ENCODE measurements around the gene NUP62.
A peak's percentile ranks its signal among the peaks of the same experiment; 100 is the strongest.

Gene NUP62

GRCh38 chr19:49916839-49917733 is 12.2 kb downstream of the NUP62 start:
- DNase-seq (ENCODE audit: insufficient read length, low spot score) = no peak
- TF ChIP-seq TAF1 (IDR thresholded peaks at IDR 0.05; ENCODE audit: low read depth, low read length) (no peak), POLR2A (IDR thresholded peaks at IDR 0.05; ENCODE audit: low read depth, low read length) (peak; percentile 23; the same call in 1 of the 2 replicates), PAX5 (IDR thresholded peaks at IDR 0.05; ENCODE audit: insufficient read depth, low read length, severe bottlenecking) (no peak), POU2F2 (IDR thresholded peaks at IDR 0.05; ENCODE audit: low read depth, low read length) (no peak), POLR2AphosphoS5 (IDR thresholded peaks at IDR 0.05; ENCODE audit: low read depth, low read length) (no peak), SPI1 (IDR thresholded peaks at IDR 0.05; ENCODE audit: low read depth, low read length) (peak; percentile 88)
- FAIRE-seq = no peak

DNA sequence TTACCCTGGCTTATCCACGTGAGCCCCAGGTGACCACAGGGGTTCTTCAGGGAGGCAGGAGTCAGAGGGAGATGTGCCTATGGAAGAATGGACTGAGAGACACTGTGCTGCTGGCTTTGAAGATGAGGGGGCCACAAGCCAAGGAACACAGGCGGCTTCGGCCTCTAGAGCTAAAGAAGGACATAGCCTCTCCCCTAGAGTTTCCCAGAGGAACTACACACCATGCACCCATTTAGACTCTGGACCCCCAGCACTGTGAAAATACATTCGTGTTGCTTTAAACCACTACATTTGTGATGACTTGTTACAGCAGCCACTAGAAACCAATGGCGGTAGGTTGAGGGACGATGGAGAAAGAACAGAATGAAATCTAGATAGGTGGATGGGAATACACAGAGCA is 14.0 kb downstream of the NUP62 start:
- DNase-seq (ENCODE audit: insufficient read length, low spot score) (no peak), FAIRE-seq (no peak)
- TF ChIP-seq SPI1 (IDR thresholded peaks at IDR 0.05; ENCODE audit: low read depth, low read length) = no peak
- no peak for TF ChIP-seq POU2F2 (IDR thresholded peaks at IDR 0.05; ENCODE audit: low read depth, low read length)
- TF ChIP-seq TAF1 (IDR thresholded peaks at IDR 0.05; ENCODE audit: low read depth, low read length) = no peak
- TF ChIP-seq PAX5 (IDR thresholded peaks at IDR 0.05; ENCODE audit: insufficient read depth, low read length, severe bottlenecking) = no peak
- no peak; the same call in 1 of the 2 replicates for TF ChIP-seq POLR2AphosphoS5 (IDR thresholded peaks at IDR 0.05; ENCODE audit: low read depth, low read length)
- no peak for TF ChIP-seq POLR2A (IDR thresholded peaks at IDR 0.05; ENCODE audit: low read depth, low read length)

DNA sequence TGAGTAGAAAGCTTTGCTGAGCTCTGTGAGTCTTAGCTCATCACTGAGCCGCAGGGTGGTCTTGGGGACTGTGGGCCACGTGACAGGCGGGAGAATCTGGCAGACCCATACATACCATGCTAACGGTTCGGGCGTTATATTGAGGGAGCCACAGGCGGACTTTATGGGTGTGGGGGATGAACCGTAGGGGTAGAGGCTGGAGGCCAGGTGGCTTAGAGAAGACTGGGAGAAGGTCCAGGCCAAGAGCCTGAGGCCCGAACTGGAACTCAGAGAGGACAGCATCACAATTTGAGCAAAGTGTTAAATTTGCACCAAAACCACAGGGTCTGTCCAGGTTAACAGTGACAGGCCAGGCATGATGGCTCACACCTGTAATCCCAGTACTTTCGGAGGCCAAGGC is 15.6 kb downstream of the NUP62 start:
- no peak for TF ChIP-seq SPI1 (IDR thresholded peaks at IDR 0.05; ENCODE audit: low read depth, low read length)
- TF ChIP-seq POLR2AphosphoS5 (IDR thresholded peaks at IDR 0.05; ENCODE audit: low read depth, low read length) = no peak
- TF ChIP-seq PAX5 (IDR thresholded peaks at IDR 0.05; ENCODE audit: insufficient read depth, low read length, severe bottlenecking) = no peak
- TF ChIP-seq TAF1 (IDR thresholded peaks at IDR 0.05; ENCODE audit: low read depth, low read length) = no peak
- no peak for TF ChIP-seq POLR2A (IDR thresholded peaks at IDR 0.05; ENCODE audit: low read depth, low read length)
- TF ChIP-seq POU2F2 (IDR thresholded peaks at IDR 0.05; ENCODE audit: low read depth, low read length) = no peak
- FAIRE-seq (no peak), DNase-seq (ENCODE audit: insufficient read length, low spot score) (no peak)

DNA sequence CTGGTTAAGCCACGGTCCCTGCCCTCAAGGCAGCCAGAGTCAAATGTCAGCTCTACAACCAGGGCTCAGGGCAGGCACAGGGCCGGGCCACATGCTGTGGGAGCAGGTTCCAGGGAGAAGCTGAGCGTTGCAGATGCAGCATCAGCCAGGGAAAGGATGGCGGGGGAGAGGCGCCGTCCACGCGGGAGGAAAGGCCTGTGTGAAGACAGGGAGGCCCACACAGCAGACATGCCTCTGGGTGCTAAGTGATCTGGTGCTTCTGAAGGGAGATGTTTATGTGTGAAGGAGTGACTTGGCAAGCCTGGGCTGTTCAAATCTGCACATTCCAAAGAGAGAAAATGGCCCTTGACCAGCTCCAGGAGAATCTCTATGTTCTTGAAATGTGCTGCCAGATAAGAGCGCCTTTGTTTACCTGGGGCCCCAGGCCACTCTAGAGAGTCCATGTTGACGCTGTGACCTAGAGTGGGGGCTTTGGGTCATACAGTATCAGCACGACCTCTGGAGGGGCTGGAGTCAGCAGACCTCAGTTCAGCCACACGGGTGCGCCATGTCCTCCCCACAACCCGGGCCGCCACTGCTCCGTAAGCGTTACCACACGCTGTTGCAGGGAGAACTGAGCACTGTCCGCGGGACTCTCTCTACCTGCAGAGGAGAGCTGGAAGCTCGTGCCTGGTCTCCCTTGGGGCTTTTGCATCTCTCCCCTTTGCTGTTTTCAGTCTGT is 16.2 kb downstream of the NUP62 start:
- FAIRE-seq (no peak), DNase-seq (ENCODE audit: insufficient read length, low spot score) (no peak)
- TF ChIP-seq POLR2AphosphoS5 (IDR thresholded peaks at IDR 0.05; ENCODE audit: low read depth, low read length) = no peak
- TF ChIP-seq SPI1 (IDR thresholded peaks at IDR 0.05; ENCODE audit: low read depth, low read length) = no peak
- TF ChIP-seq PAX5 (IDR thresholded peaks at IDR 0.05; ENCODE audit: insufficient read depth, low read length, severe bottlenecking) = no peak
- no peak for TF ChIP-seq POU2F2 (IDR thresholded peaks at IDR 0.05; ENCODE audit: low read depth, low read length)
- TF ChIP-seq TAF1 (IDR thresholded peaks at IDR 0.05; ENCODE audit: low read depth, low read length) = no peak
- no peak for TF ChIP-seq POLR2A (IDR thresholded peaks at IDR 0.05; ENCODE audit: low read depth, low read length)

- FAIRE-seq (peak; percentile 85), DNase-seq (ENCODE audit: insufficient read length, low spot score) (peak; percentile 66)
- TF ChIP-seq TAF1 (IDR thresholded peaks at IDR 0.05; ENCODE audit: low read depth, low read length) (no peak), PAX5 (IDR thresholded peaks at IDR 0.05; ENCODE audit: insufficient read depth, low read length, severe bottlenecking) (no peak), POLR2AphosphoS5 (IDR thresholded peaks at IDR 0.05; ENCODE audit: low read depth, low read length) (0 out of 2 replicates have a peak, but pooled peaks have one; percentile 28), SPI1 (IDR thresholded peaks at IDR 0.05; ENCODE audit: low read depth, low read length) (peak; percentile 48), POLR2A (IDR thresholded peaks at IDR 0.05; ENCODE audit: low read depth, low read length) (no peak), POU2F2 (IDR thresholded peaks at IDR 0.05; ENCODE audit: low read depth, low read length) (0 out of 2 replicates have a peak, but pooled peaks have one; percentile 38)
Observed at GRCh38 chr19:49911381-49912145, 17.7 kb downstream of the NUP62 start.

DNA sequence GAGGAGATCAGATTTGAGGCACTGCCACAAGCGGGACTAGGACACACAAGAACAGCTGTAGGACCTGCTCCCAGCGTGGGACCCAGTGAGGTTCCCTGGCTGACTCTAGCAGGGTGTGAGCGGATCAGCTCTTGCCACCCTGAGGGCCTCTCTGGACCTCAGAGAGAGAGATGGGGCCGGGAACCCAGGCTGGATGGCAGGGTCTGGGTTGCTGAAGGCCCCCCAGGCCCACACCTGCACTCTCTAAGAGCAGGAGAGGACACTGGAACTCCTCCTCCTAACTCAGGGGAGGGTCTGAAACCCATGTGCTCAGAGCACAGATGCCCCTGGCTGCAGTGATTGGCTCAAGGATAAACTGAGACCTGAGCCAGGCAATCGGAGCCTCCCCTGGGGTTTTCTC is 19.1 kb downstream of the NUP62 start:
- TF ChIP-seq POLR2AphosphoS5 (IDR thresholded peaks at IDR 0.05; ENCODE audit: low read depth, low read length) = no peak
- TF ChIP-seq SPI1 (IDR thresholded peaks at IDR 0.05; ENCODE audit: low read depth, low read length) = no peak
- TF ChIP-seq PAX5 (IDR thresholded peaks at IDR 0.05; ENCODE audit: insufficient read depth, low read length, severe bottlenecking) = no peak
- no peak; the same call in 1 of the 2 replicates for TF ChIP-seq POLR2A (IDR thresholded peaks at IDR 0.05; ENCODE audit: low read depth, low read length)

DNA sequence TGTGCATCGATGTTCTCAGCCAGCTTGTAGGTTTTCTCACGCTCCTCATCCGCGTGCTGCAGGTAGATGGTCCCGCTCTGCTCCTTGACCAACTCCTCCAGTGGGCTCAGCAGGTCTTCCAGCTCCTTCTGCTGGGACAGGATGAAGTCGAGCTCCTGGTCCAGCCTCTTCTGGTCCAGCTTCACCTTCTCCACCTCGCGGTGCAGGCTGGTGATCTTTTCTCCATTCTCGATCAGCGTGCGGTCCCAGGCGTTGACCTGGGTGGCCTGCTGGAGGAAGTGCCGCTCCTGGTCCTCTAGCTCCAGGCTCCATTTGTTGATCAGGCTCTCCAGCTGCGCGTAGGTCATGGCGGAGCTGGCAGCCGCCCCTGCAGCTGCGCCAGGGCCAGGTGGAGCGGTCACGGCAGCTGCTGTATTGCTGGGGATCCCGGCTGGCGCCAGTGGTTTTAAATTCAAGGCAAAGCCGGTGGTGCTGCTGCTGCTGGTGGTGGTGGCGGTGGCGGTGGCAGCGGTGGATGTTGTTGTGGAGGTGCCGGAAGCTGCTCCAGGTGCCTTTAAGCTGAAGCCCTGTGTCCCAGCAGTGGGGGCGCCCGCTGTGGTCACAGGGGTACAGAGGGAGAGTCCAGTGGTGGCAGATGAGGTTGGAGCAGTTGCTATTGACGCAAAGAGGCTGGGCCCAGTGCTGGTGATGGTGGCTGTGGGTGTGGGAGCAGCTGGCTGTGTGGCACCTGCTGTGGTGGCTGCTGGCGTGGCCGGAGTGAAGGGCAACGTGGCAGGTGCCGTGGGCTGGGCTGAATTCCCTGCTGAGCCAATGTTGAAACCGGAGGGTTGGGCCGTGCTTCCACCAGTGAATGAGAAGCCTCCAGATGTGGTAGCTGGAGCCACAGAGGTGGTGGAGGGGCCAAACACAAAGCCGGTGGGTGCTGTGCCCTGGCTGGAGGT is 20.6 kb downstream of the NUP62 start:
- no peak for TF ChIP-seq SPI1 (IDR thresholded peaks at IDR 0.05; ENCODE audit: low read depth, low read length)
- no peak for TF ChIP-seq POLR2A (IDR thresholded peaks at IDR 0.05; ENCODE audit: low read depth, low read length)
- no peak for TF ChIP-seq PAX5 (IDR thresholded peaks at IDR 0.05; ENCODE audit: insufficient read depth, low read length, severe bottlenecking)
- no peak for TF ChIP-seq POLR2AphosphoS5 (IDR thresholded peaks at IDR 0.05; ENCODE audit: low read depth, low read length)
- no peak for TF ChIP-seq TAF1 (IDR thresholded peaks at IDR 0.05; ENCODE audit: low read depth, low read length)
- FAIRE-seq (no peak), DNase-seq (ENCODE audit: insufficient read length, low spot score) (no peak)

More for the DNA sequence above, 19.1 kb downstream of the NUP62 start:
- DNase-seq (ENCODE audit: insufficient read length, low spot score) (no peak), FAIRE-seq (no peak)
